HK-2 (cell line): ENCODE results near the gene REPS2.
A peak's percentile ranks its signal among the peaks of the same experiment; 100 is the strongest.
"Not testable (repeated sequence)": the region's sequence is repeated elsewhere in the genome, so short reads cannot be mapped to it uniquely, and the experiment has no call there.

Experiments
- DNase-seq: peaks from one replicate; pipeline ENCODE4 v3.0.0-alpha.2; 2018; ENCODE audit not compliant: unreplicated experiment

Gene REPS2

DNA sequence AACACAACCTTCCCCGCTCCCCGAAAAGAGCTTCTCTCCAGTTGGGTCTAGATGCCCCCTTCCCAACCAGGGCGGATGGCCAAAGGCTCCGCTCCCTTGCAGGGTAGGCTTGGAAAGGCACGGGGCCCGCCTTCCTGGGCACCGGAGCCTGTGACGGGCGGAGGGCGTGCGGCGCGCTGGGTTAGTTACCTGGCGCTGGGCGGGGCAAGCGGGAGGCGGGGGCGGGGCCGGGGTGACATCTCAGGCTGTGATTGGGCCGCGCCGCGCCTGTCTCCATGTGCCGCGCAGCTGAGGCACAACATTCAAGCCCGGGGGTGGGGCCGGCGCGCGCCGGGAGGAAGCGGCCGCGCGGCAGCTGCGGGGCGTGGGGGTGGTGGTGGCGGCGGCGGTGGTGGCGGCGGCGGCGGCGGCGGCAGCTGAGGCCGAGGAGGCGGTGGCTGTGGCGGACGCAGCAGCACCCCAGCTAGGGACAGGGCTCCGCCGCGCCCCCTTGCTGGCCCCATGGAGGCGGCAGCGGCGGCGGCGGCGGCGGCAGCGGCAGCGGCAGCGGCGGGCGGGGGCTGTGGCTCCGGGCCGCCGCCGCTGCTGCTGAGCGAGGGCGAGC, at the start of gene REPS2:
Gene REPS2 (plus strand): TSS at position 298 of the 604 bp plus-strand sequence. CDS start 204 bp downstream, at position 502.
- peak; percentile 76 for DNase-seq

GRCh38 chrX:16897445-16897844, 49.0 kb upstream of the REPS2 start:
- no peak for DNase-seq

GRCh38 chrX:16903274-16904022, 43.0 kb upstream of the REPS2 start:
- no peak for DNase-seq

GRCh38 chrX:16910376-16910775, 36.1 kb upstream of the REPS2 start:
- no peak for DNase-seq

GRCh38 chrX:16914058-16914457, 32.4 kb upstream of the REPS2 start:
- no peak for DNase-seq

DNA sequence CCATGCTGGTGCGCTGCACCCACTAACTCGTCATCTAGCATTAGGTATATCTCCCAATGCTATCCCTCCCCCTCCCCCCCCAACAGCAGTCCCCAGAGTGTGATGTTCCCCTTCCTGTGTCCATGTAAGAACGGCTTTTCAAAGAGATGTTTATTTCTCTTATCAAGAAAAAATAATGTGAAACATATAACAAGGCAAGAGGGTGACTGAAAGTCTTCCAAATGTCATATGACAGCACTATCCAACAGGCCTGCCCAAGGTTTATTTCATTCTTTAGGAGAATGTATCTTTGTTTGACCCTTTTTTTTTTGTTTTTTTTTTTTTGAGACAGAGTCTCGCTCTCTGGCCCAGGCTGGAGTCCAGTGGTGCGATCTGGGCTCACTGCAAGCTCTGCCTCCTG, 29.9 kb upstream of the REPS2 start:
- DNase-seq, result no peak

- DNase-seq, result no peak
Measured at GRCh38 chrX:16917120-16917519, 29.3 kb upstream of the REPS2 start.

- DNase-seq, result no peak
Measured at GRCh38 chrX:16918979-16919378, 27.5 kb upstream of the REPS2 start.

DNA sequence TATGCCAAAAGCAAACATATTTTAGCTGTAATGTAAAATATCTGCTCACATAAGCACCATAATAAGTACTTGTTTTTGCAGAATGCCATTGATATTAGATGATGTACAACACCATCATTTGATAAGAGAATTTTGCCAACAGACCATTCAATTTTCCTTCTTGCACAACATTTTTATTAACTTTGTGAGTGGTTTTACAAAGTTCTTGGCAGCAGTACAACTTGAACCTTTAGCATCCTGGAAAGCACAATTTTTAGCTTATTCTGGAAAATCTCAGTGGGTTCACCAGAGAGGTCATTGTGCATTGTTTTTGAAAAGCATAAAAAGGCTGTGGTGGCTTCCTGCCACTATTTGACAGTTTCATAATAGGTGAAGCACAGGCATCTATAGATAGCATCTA, 26.4 kb upstream of the REPS2 start:
- DNase-seq, result no peak

GRCh38 chrX:16923157-16923556, 23.3 kb upstream of the REPS2 start:
- DNase-seq, result no peak

DNA sequence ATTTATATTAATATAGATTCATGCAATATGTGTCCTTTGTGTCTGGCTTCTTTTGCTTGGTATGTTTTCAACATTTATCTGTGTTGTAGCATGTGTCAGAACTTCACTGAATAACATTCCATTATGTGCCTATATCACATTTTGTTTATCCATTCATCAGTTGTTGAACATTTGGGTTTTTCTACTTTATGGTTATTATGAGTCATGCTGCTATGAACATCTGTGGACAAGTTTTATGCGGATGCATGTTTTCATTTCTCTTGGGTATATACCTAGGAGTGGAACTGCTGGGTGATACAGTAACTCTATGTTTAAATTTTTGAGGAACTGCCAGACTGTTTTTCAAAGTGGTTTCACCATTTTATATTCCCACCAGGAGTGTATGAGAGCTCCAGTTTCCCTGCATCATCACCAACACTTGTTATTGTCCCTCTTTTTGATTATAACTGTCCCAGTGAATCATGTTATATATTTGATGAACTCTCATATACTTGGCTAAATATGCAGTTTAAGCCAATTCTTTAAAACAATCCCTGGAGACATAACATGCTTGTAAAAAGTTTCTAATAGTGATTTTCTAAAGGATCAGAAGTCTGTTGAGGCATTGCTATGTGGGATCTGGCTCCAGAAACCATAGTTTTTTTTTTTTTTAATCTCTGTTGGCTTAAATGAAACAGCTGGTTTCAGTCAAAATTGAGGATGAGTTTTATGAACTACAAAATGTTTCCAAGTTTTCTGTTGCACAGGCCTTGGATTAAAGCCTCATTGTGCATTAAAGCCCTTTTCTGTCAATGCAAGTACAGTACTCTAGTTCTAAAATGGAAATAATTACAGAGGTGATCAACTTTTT, 21.6 kb upstream of the REPS2 start:
- DNase-seq, result no peak

DNA sequence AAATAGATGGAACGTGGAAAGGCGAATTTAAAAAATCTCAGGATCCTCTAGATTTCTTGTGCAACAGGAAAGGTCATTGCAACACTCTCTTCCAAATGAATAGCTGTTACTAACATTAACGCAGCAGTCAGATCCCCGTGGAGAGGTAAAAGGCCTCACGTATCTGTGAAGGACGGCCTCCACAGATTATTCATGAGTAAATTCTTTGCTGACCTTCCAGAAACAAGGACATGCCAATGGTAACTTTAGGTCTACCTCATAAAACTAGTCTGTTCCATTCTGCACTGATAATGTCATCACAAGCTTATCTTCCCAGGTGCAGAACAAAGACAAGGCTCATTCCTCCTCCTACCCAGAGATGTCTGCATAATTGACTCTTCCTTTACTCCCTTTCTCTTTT, 16.1 kb upstream of the REPS2 start:
- no peak for DNase-seq

GRCh38 chrX:16931371-16931770, 15.1 kb upstream of the REPS2 start:
- DNase-seq, result no peak

DNA sequence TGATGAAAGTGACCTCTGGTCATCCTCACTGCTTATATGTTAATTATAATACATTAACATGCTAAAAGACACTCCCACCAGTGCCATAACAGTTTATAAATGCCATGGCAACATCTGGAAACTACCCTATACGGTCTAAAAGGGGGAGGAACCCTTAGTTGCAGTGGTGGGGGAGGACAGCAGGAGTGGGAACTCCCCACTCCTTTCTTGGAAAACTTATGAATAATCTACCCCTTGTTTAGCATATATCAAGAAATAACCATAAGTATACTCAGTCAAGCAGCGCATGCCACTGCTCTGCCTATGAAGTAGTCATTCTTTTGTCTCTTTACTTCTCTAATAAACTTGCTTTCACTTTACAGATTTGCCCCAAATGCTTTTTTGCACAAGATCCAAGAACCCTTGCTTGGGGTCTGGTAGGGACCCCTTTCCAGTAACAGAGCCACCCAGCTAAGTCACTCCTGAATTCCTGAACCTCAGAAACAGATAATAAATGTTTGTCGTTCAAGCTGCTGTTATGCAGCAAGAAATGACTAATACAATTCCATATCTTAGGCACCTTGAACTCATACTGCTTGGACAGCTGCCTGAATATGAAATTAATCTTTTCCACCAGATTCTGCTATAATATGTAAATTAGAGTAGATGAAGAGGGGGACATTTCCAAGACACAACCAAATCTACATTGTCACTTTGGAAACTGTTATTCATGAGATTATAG, 14.4 kb upstream of the REPS2 start:
- DNase-seq, result no peak

GRCh38 chrX:16934185-16934584, 12.3 kb upstream of the REPS2 start:
- DNase-seq, result no peak

GRCh38 chrX:16946971-16947562, 609 bp downstream of the REPS2 start:
- peak; percentile 14 for DNase-seq

DNA sequence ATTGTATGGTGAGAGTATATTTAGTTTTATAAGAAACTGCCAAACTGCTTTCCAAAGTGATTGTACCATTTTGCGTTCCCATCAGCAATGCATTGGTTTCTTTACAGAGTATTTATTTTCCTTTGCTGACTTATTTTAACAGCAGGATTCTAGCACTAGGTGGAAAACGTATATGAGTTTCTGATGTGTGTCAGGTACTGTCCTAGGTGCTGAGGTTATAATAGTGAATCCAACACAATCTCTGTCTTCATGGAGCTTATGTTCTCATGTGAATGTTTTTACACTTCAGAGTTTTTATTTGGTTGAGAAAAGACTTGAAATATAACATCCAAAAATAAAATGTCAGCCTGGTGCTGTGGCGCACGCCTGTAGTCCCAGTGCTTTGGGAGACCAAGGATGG, 4.0 kb downstream of the REPS2 start:
- DNase-seq, result no peak

GRCh38 chrX:16953606-16954211, 7.3 kb downstream of the REPS2 start:
- no peak for DNase-seq

DNA sequence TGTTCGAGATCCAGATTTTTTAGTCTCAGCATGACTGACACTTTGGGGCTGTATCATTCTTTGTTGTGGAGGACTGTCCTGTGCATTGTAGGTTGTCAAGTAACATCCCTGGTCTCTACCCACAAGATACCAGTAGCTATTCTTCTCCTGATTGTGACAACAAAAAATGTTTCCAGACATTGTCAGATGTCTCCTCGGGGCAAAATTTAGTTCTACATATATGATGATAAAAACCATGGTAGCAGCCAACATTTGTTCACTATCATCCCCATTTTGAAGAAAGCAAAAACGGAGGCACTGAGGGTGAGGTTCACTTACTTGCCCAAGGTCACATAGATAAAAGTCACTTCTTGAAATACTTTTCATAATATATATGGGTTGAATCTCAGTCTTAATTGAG, 11.3 kb downstream of the REPS2 start:
- no peak for DNase-seq

DNA sequence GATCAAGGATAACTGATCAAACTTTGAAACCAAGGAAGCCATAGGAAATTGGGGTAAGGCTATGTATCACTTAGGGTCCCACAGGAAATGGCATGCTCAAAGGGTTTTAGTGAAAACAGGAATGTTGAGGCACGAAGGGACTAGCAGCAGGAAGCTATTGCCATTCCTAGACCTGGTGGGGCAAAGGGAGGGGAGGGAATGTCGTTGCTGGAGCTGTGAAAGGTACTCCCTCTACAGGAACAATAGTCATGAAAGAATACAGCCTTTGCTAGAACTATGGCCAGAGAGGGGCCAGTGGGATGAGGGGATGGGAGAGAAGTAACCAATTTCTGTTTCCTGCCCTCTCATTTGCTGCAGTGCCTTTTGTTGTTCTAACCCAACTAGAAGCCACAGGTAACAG, 11.9 kb downstream of the REPS2 start:
- no peak for DNase-seq

DNA sequence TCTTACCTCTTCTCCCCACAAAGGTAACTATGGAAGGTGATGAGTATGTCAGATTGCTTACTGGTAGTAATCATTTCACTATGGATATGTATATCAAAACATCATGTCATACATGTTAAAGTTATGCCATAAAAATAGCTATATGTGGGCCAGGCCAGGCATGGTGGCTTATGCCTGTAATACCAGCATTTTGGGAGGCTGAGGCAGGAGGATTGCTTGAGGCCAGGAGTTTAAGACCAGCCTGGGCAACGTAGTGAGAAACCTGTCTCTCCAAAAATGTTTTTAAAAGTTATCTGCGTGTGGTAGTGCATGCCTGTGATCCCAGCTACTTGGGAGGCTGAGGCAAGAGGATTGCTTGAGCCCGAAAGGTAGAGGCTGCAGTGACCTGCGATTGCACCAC, 16.2 kb downstream of the REPS2 start:
- not testable (repeated sequence) for DNase-seq
